BLaER1 treated with 17β-estradiol and CSF1 and Interleukin-3, amounts not matched to agents 10 nM and 100 nM (cell line): ENCODE data around the gene CSTB.
A peak's percentile ranks its signal among the peaks of the same experiment; 100 is the strongest.
"Not testable (repeated sequence)": the region's sequence is repeated elsewhere in the genome, so short reads cannot be mapped to it uniquely, and the experiment has no call there.

Source experiments
- H3K27ac ChIP-seq, 11 experiments: shearing (Covaris generic); formaldehyde crosslinking; 2 replicates each; pipeline ENCODE4 v1.8.1; 2022
- H3K27me3 ChIP-seq, 11 experiments: shearing (Covaris generic); formaldehyde crosslinking; 2 replicates each; pipeline ENCODE4 v1.8.1; 2022
- H3K36me3 ChIP-seq, 11 experiments: shearing (Covaris generic); formaldehyde crosslinking; 2 replicates each; pipeline ENCODE4 v1.8.1; 2022
- H3K4me1 ChIP-seq, 10 experiments: shearing (Covaris generic); formaldehyde crosslinking; 2 replicates each; pipeline ENCODE4 v1.8.1; 2022
- H3K4me2 ChIP-seq, 11 experiments: shearing (Covaris generic); formaldehyde crosslinking; 2 replicates each; pipeline ENCODE4 v1.8.1; 2022
- H3K4me3 ChIP-seq, 10 experiments: shearing (Covaris generic); formaldehyde crosslinking; 2 replicates each; pipeline ENCODE4 v1.8.1; 2022
- H3K9ac ChIP-seq, 11 experiments: shearing (Covaris generic); formaldehyde crosslinking; 2 replicates each; pipeline ENCODE4 v1.8.1; 2022
- H3K9me3 ChIP-seq, 11 experiments: shearing (Covaris generic); formaldehyde crosslinking; replicated peaks in 1 of 11; 2 replicates each; pipeline ENCODE4 v1.8.1; 2022
- H4K20me1 ChIP-seq, 11 experiments: shearing (Covaris generic); formaldehyde crosslinking; 2 replicates each; pipeline ENCODE4 v1.8.1; 2022
- Cebpa-rat ChIP-seq, 11 experiments: shearing (Covaris generic); IDR thresholded peaks; 2 replicates each; pipeline ENCODE4 v1.8.1; 2022

CSTB gene, protein sequence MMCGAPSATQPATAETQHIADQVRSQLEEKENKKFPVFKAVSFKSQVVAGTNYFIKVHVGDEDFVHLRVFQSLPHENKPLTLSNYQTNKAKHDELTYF

DNA sequence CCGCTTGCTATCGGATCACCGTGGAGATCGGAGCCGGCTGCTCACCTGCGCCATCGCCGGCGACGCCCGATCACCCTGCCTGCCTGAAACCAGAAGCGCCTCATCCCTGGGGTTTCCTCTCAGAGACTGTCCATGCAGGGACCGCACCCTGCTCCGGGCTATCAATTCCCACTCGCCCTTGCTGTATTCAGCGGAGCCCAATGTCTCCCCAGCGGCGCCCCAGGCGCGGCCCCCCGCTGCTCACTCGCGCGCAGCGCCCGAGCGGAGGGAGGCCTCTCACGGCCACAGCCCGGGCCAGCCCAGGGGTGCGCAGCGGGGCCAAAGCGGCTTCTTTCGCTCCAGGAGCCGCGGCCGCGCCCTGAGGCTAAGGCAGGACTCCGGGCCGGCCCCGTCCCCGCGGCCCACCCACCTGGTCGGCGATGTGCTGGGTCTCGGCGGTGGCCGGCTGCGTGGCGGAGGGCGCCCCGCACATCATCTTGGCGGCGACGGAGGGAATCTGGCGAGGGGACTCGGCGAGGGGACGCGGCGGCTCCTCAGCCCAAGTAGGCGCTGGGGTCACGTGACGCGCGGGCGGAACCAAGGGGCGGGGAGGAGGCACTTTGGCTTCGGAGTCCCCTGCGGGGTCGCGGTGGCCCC, at the start of gene CSTB:
Gene CSTB (minus strand): TSS at position 514 of the 636 bp plus-strand sequence. CDS start 39 bp downstream, at position 475.
- Histone ChIP-seq H3K4me2 (peak within 1 kb of the TSS; percentile 88 to 98 (median 97)), H3K4me3 (peak within 1 kb of the TSS; percentile 74 to 99 (median 94)), H3K4me1 (peaks cover 65 to 82% (median 70%) of the 10 kb centered on the region in 10 experiments), H3K9me3 (peaks cover 0 to 24% (median 7%) of the 10 kb centered on the region in 11 experiments; a peak in 12 of 22 replicates), H3K36me3 (peaks cover 25 to 41% (median 31%) of the 10 kb centered on the region in 11 experiments), H4K20me1 (peaks cover 20 to 34% (median 26%) of the 10 kb centered on the region in 11 experiments; a peak in 21 of 22 replicates), H3K9ac (peak within 1 kb of the TSS; percentile 85 to 97 (median 91)), H3K27ac (peak within 1 kb of the TSS; percentile 79 to 95 (median 87)), H3K27me3 (no peaks in the 10 kb centered on the region)
- no peak for TF ChIP-seq Cebpa-rat (IDR thresholded peaks at IDR 0.05)

DNA sequence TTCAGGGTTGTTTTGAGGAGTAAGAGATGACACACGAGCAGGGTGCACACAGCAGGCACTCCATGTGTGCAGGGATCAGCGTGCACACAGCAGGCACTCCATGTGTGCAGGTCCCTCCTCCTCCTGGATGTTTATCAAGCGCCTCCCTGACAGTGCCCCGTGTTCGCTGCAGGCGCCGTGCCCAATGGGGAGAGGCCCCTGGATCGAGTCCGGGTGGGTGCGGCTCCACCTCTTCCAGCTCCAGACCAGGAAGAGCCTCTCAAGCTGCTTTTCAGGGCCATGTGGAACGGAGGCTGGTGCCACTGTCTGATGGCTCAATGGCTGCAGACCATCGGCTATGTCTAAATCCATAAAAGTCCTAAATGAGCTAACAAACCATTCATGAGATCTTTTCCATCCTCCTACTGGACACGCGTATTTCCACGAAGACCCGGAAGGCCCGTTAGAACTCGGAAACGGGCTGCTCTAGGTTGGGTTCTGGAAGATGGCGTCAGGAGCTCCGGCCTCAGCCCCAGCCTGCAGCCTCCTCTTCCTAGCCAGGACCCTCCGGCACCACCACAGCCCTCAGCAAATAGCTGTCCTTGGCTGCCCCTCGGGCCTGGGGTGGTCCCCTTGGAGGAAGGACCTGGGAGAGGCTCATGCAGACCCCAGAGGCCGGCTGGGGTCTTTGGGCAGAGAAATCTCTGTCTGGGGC, 49.3 kb upstream of the CSTB start:
- Histone ChIP-seq H3K9me3 (peaks cover 0 to 18% (median 8%) of the 10 kb centered on the region in 11 experiments; a peak in 11 of 22 replicates), H4K20me1 (no peaks in the 10 kb centered on the region), H3K9ac (no peak overlapping the region), H3K4me2 (peak overlapping the region in 6 of 11 experiments; percentile 57 to 84 (median 74); a peak in 11 of 22 replicates), H3K27me3 (no peaks in the 10 kb centered on the region), H3K4me3 (no peak overlapping the region), H3K27ac (no peak overlapping the region), H3K36me3 (peaks cover 0 to 8% (median 0%) of the 10 kb centered on the region in 11 experiments; a peak in 3 of 22 replicates), H3K4me1 (peaks cover 0 to 53% (median 29%) of the 10 kb centered on the region in 10 experiments; a peak in 18 of 20 replicates)
- TF ChIP-seq Cebpa-rat (IDR thresholded peaks at IDR 0.05) = no peak

DNA sequence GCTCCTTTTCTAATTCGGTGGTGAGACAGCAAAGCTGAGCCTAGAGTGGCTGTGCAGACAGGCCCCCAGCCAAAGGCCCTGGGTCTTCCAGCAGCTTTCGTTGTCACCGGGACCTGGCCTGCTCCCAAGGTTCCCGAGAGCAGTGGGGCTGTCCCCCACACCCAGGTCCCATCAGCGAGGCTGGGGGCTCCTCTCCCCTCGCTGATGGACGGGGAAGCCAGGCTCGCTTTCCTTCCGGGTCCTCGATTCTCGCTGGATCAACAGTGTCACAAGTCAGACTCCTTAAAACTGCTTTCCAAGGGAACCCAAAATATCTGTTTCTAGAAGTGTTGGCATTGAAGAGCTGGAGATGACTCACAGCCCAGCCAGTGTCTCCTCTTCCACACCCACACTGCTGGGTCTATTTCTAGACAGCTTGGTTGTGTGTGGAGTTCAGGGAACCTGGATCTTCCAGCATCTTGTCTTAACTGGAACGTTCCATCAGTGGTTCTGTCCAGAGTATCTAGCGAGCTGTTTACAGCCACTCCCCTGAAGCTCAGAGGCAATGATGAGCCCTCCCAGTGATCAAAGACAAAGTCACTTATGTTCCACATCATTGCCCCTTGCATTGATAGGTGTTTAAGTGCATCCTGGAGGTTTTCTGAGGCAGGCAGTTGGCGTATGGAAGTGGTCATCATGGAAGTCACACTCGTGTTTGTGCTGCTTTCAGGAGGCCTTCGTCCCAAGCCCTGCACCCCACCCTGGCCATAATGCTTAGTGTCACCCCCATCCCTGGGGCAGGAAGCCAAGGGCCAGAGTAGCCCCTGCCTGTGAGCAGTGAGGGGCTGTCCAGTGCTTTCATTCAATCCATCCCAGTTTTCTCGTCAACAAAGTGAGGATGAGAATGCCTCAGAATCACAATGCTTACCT, 48.5 kb upstream of the CSTB start:
- peaks cover 0 to 16% (median 0%) of the 10 kb centered on the region in 11 experiments; a peak in 4 of 22 replicates for H3K36me3 ChIP-seq
- no peaks in the 10 kb centered on the region for H3K27me3 ChIP-seq
- H3K9me3 ChIP-seq = peaks cover 0 to 26% (median 12%) of the 10 kb centered on the region in 11 experiments; a peak in 11 of 22 replicates
- no peaks in the 10 kb centered on the region for H4K20me1 ChIP-seq
- TF ChIP-seq Cebpa-rat (IDR thresholded peaks at IDR 0.05) = no peak
- H3K4me1 ChIP-seq = peaks cover 0 to 56% (median 34%) of the 10 kb centered on the region in 10 experiments; a peak in 18 of 20 replicates
- peak overlapping the region in 10 of 11 experiments; percentile 7 to 84 (median 64); a peak in 17 of 22 replicates for H3K4me2 ChIP-seq
- no peak overlapping the region for H3K4me3 ChIP-seq
- H3K9ac ChIP-seq = peak overlapping the region in 4 of 11 experiments; percentile 33 to 44 (median 40); a peak in 6 of 22 replicates
- H3K27ac ChIP-seq = peak overlapping the region in 7 of 11 experiments; percentile 5 to 41 (median 26); a peak in 6 of 22 replicates

DNA sequence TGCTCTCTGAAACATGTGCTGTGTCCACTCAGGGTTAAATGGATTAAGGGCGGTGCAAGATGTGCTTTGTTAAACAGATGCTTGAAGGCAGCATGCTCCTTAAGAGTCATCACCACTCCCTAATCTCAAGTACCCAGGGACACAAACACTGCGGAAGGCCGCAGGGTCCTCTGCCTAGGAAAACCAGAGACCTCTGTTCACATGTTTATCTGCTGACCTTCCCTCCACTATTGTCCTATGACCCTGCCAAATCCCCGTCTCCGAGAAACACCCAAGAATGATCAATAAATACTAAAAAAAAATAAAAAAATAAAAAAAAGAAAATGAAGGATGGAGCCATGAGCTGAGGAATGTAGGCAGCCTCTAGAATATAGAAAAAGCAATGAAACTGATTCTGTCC, 46.6 kb upstream of the CSTB start:
- H3K27ac ChIP-seq, H3K9ac ChIP-seq, H3K4me3 ChIP-seq, H4K20me1 ChIP-seq, H3K4me2 ChIP-seq, H3K27me3 ChIP-seq: not testable (repeated sequence)
- peaks cover 5 to 74% (median 51%) of the 10 kb centered on the region in 10 experiments for H3K4me1 ChIP-seq
- peaks cover 0 to 18% (median 0%) of the 10 kb centered on the region in 11 experiments; a peak in 4 of 22 replicates for H3K36me3 ChIP-seq
- peaks cover 0 to 40% (median 18%) of the 10 kb centered on the region in 11 experiments; a peak in 16 of 22 replicates for H3K9me3 ChIP-seq

DNA sequence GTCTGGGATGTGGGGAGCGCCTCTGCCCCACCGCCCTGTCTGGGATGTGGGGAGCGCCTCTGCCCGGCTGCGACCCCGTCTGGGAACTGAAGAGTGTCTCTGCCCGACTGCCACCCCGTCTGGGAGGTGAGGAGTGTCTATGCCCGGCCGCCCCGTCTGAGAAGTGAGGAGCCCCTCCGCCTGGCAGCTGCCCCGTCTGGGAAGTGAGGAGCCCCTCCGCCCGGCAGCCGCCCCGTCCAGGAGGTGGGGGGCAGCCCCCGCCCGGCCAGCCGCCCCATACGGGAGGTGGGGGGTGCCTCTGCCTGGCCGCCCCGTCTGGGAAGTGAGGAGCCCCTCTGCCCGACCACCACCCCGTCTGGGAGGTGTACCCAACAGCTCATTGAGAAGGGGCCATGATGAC, 46.1 kb upstream of the CSTB start:
- H3K4me2 ChIP-seq, H3K27me3 ChIP-seq, H3K4me3 ChIP-seq, H4K20me1 ChIP-seq, H3K9ac ChIP-seq, H3K27ac ChIP-seq: not testable (repeated sequence)
- Histone ChIP-seq H3K36me3 (peaks cover 0 to 18% (median 0%) of the 10 kb centered on the region in 11 experiments; a peak in 4 of 22 replicates), H3K4me1 (peaks cover 11 to 76% (median 56%) of the 10 kb centered on the region in 10 experiments), H3K9me3 (peaks cover 0 to 40% (median 18%) of the 10 kb centered on the region in 11 experiments; a peak in 16 of 22 replicates)

DNA sequence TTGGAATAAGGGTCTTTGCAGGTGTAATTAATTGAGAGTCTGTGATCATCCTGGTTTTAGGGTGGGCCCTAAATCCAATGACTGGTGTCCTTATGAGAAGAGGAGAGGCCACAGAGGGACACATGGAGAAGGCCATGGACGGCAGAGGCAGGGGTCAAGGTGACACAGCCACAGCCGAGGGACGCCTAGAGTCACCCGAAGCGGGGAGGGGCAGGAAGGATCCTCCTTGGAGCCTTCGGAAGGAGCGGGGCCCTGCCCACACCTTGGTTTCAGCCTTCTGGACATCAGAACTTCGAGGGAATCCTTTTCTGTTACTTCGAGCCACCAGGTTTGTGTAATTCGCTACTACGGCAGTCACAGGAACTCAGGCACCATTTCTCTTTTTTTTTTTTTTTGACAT, 44.4 kb upstream of the CSTB start:
- H3K36me3 ChIP-seq = peaks cover 0 to 18% (median 0%) of the 10 kb centered on the region in 11 experiments; a peak in 4 of 22 replicates
- no peak overlapping the region for H3K27ac ChIP-seq
- H3K4me1 ChIP-seq = peaks cover 24 to 76% (median 67%) of the 10 kb centered on the region in 10 experiments
- peaks cover 0 to 40% (median 18%) of the 10 kb centered on the region in 11 experiments; a peak in 16 of 22 replicates for H3K9me3 ChIP-seq
- no peak for TF ChIP-seq Cebpa-rat (IDR thresholded peaks at IDR 0.05)
- no peaks in the 10 kb centered on the region for H3K27me3 ChIP-seq
- H3K9ac ChIP-seq = no peak overlapping the region
- H3K4me3 ChIP-seq = no peak overlapping the region
- peaks cover 0 to 14% (median 0%) of the 10 kb centered on the region in 11 experiments; a peak in 3 of 22 replicates for H4K20me1 ChIP-seq
- peak overlapping the region in 4 of 11 experiments; percentile 78 to 92 (median 88); a peak in 7 of 22 replicates for H3K4me2 ChIP-seq

DNA sequence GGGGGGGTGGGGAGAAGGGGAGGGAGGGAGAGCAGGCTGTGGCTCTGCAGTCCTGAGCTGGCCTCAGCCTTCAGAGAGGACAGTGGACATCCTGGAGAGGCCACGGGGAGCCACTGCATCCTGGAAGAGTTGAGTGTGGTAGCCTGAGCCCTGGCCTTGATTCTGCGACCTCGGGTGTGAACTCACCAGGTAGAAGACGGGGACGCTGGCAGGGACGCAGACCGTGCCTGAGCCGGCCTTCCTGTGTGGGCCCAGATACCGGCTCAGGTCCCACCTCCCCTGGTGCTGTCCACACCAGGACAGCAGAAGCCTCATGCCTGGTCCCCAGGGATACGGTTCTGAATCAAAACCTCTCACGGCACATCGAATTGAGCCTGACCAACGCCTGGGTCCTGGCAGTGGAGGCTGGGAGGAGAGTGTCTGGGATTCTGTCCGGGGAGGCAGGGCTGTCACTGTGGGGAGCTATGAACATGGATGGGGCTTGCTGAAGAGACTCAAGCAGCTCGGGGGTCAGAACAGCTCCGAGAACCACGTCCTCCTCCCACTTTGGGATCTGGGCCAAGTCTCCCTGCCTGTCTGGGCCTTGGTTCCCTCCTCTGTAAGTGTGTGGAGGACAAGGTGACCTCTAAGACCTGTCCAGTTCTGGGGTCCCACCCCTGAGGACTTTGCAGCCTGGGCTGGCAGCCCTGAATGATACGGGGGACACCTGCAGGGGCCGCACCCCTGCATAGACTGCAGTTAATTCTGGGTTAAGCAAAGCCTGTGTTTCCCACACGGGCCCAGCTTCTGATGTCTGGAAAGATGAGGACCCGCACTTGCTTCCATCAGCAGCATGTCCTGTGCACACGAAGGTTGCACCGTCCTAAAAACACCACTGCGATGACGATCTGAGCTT, 43.6 kb upstream of the CSTB start:
- no peak for TF ChIP-seq Cebpa-rat (IDR thresholded peaks at IDR 0.05)
- peaks cover 0 to 14% (median 0%) of the 10 kb centered on the region in 11 experiments; a peak in 3 of 22 replicates for H4K20me1 ChIP-seq
- H3K9ac ChIP-seq = no peak overlapping the region; a peak in 1 of 22 replicates
- peaks cover 0 to 18% (median 0%) of the 10 kb centered on the region in 11 experiments; a peak in 4 of 22 replicates for H3K36me3 ChIP-seq
- H3K27me3 ChIP-seq = no peaks in the 10 kb centered on the region
- no peak overlapping the region; a peak in 1 of 20 replicates for H3K4me3 ChIP-seq
- peak overlapping the region in 6 of 11 experiments; percentile 36 to 62 (median 50); a peak in 12 of 22 replicates for H3K27ac ChIP-seq
- H3K4me2 ChIP-seq = peak overlapping the region in 6 of 11 experiments; percentile 16 to 93 (median 88); a peak in 12 of 22 replicates
- peaks cover 24 to 73% (median 65%) of the 10 kb centered on the region in 10 experiments for H3K4me1 ChIP-seq
- H3K9me3 ChIP-seq = peaks cover 0 to 40% (median 18%) of the 10 kb centered on the region in 11 experiments; a peak in 16 of 22 replicates
